VCaP (cell line): ENCODE measurements around the gene PRR12.
A peak's percentile ranks its signal among the peaks of the same experiment; 100 is the strongest.

Experiments
- H3K27ac ChIP-seq: fragments of 450-650 bp; 2 replicates; pipeline ENCODE4 v1.5.1; 2017
- TF ChIP-seq, protein P1 (sequence below): fragments of 450-650 bp; conservative IDR thresholded peaks from 2 replicates; pipeline ENCODE4 v1.5.1; 2017; ENCODE audit warnings: mild to moderate bottlenecking, moderate library complexity

Gene PRR12

GRCh38 chr19:49574206-49574755, 16.7 kb upstream of the PRR12 start:
- TF ChIP-seq, protein P1, sequence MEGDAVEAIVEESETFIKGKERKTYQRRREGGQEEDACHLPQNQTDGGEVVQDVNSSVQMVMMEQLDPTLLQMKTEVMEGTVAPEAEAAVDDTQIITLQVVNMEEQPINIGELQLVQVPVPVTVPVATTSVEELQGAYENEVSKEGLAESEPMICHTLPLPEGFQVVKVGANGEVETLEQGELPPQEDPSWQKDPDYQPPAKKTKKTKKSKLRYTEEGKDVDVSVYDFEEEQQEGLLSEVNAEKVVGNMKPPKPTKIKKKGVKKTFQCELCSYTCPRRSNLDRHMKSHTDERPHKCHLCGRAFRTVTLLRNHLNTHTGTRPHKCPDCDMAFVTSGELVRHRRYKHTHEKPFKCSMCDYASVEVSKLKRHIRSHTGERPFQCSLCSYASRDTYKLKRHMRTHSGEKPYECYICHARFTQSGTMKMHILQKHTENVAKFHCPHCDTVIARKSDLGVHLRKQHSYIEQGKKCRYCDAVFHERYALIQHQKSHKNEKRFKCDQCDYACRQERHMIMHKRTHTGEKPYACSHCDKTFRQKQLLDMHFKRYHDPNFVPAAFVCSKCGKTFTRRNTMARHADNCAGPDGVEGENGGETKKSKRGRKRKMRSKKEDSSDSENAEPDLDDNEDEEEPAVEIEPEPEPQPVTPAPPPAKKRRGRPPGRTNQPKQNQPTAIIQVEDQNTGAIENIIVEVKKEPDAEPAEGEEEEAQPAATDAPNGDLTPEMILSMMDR = no peak
- no peak overlapping the region for H3K27ac ChIP-seq

DNA sequence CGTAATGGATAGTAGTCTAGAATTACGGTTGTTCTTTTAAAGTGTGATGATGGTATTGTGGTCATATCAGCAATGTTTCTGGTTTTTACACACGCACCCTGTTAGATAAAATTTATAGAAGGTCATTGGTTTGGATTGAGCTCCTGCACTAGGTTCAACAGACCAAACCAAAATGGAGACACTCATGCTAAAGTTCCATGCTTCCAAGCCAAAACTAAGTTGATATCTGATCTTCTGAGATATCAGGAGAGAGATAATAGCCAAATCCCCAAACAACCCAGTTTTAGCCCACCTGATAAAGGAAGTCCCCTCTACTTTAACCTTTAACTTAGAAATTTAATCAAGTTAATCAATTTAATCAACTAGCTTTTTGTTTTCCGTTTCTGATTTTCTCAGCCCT, 11.8 kb upstream of the PRR12 start:
- peak overlapping the region; percentile 79; the same call in 1 of the 2 replicates for H3K27ac ChIP-seq
- TF ChIP-seq, protein P1 = no peak

GRCh38 chr19:49579947-49580263, 11.1 kb upstream of the PRR12 start:
- H3K27ac ChIP-seq = peak overlapping the region; percentile 79

GRCh38 chr19:49580264-49581006, 10.5 kb upstream of the PRR12 start, which contains the start of gene NOSIP:
Gene NOSIP, minus strand, starts transcription at chr19:49580556. Its CDS starts 19,865 bp downstream, at chr19:49560691.
- peak within 1 kb of the TSS; percentile 79 for H3K27ac ChIP-seq

More at GRCh38 chr19:49579947-49580263, 11.1 kb upstream of the PRR12 start:
- TF ChIP-seq, protein P1 = no peak

GRCh38 chr19:49581007-49581508, 9.9 kb upstream of the PRR12 start, which contains the start of gene PRRG2:
Gene PRRG2, plus strand, starts transcription at chr19:49581316. Its CDS starts 1,904 bp downstream, at chr19:49583220.
- peak within 1 kb of the TSS; percentile 79 for H3K27ac ChIP-seq

More at GRCh38 chr19:49580264-49581006, 10.5 kb upstream of the PRR12 start, which contains the start of gene NOSIP:
- TF ChIP-seq, protein P1 = no peak

GRCh38 chr19:49583239-49583638, 7.7 kb upstream of the PRR12 start:
- H3K27ac ChIP-seq = no peak overlapping the region
- TF ChIP-seq, protein P1 = no peak

More at GRCh38 chr19:49581007-49581508, 9.9 kb upstream of the PRR12 start, which contains the start of gene PRRG2:
- TF ChIP-seq, protein P1 = no peak

DNA sequence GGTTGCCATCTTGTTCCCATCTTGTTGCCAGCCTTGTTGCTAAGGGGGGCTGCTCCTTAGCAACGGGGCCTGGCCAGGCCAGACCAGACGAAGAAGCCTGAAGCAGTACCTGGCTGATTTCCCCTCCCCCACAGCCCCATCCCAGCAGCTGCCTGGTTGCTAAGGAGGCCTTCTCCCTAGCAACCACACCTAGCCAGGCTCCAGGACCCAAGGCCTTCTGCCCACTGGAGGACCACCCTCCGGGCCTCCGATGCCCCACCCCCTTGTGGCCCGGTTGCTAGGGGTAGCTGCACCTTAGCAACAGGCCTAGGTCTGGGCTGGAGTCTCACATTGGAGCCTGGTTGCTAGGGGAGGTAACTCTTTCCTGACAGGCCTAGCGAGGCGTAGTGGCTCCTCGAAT, 6.0 kb upstream of the PRR12 start:
- TF ChIP-seq, protein P1 = no peak
- no peak overlapping the region for H3K27ac ChIP-seq
